Stimulated activated CD4-positive, alpha-beta T cell treated with anti-CD3 and anti-CD28 coated beads, Interleukin-1b, Interleukin-23, amount 100 ng/mL, for 4 hours (primary cell): Measurements from ENCODE around the gene BBOX1.
"Not testable (repeated sequence)": the region's sequence is repeated elsewhere in the genome, so short reads cannot be mapped to it uniquely, and the experiment has no call there.

Experiments
- DNase-seq, 2 donors: peaks; one replicate each; pipeline ENCODE4 v3.0.0-alpha.2; 2020; ENCODE audit warnings: low read depth in 2 of 2

The BBOX1 gene

DNA sequence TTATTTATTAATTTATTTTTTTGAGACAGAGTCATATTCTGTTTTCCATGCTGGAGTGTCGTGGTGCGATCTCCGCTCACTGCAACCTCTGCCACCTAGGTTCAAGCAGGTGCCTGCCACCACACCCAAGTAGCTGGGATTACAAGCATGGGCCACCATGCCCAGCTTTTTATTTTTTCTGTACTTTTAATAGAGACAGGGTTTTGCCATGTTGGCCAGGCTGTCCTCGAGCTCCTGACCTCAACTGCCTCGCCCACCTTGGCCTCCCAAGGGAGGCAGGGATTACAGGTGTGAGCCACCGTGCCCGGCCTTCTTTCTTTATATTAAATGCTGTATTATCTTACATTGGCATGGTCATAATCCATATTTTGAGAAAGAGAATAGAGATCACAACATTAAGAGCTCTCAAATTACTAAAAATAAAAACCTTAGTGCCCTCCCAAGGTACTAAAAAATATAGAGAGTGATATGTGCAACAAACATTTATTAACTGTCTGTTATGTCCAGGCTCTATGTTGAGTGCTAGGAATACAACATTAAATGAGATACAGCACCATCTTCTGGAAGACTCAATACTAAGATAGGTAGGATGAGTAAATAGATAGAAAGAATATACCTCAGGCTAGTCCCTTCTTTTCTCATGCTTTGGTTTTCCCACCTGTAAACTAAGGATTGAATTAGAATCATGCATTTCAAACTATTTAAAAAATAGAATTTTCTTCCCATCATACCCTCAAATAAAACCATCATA lies 84.1 kb downstream of the BBOX1 start:
- DNase-seq = no peak

DNA sequence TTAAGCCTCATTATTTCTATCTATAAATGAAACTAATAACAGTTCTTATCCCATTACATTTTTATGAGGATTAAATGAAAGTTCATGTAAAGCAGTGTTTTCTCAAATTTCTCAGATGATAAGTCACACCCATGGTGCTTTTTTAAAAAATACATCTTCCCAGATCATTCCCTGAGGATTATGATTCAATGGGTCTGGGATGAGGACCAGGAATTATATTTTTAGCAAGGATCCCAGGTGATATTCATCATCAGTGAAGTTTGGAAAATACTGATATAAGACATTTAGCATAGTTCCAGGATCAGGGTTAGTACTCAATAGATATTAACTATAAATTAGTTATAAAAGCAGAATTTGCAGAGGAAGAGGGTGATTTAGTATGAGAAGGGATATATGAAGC lies 89.1 kb downstream of the BBOX1 start:
- no peak for DNase-seq

DNA sequence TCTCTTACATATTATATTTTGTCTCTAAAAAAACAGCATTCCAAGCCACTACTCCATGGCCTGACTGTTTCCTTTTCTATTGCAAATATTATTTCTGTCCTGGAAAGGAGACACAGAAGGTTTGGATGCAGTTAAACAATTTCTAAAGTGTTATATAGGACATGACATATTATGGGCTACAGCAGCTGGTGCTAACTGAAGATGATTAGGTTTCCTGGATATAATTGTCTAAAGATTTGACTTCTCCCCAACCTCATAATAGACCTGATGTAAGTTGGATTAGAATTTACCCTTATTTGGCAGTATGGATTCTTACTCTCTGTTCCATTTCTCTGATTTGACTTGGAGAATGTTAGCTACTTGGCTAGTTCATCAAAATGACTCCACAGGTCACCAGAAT lies 90.2 kb downstream of the BBOX1 start:
- no peak for DNase-seq

DNA sequence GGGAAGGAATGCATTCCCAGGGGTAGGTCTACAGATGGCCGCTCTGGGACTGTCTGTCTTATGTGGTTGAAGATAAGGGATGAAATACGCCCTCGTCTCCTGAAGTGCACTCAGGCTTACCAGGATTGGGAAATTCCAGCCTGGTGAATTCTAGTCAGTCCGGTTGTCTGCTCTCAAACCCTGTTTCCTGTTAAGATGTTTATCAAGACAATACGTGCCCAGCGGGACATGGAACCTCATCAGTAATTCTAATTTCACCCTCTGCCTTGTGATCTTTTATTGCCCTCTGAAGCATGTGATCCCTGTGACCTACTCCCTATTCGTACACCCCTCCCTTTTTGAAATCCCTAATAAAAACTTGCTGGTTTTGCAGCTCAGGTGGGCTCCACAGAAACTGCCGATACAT lies 95.3 kb downstream of the BBOX1 start:
- DNase-seq = not testable (repeated sequence)

DNA sequence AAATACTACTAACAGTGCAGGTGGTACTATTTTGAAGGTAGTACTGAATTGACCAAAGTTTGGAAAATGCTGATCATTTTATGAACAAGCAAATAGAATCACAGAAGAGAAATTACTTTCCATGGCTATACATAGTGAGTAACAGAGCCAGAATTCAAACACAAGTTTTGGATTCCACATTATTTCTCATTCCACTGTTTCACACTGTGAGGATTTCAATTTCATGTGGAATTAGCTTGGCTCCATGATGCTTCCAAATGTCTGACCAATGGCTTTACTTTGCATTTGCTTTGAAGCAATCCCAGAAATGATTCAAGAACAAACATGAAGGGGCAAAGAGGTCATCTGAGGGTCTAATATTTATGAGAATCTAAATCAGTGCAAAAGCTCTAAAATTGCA lies 98.1 kb downstream of the BBOX1 start:
- no peak for DNase-seq

DNA sequence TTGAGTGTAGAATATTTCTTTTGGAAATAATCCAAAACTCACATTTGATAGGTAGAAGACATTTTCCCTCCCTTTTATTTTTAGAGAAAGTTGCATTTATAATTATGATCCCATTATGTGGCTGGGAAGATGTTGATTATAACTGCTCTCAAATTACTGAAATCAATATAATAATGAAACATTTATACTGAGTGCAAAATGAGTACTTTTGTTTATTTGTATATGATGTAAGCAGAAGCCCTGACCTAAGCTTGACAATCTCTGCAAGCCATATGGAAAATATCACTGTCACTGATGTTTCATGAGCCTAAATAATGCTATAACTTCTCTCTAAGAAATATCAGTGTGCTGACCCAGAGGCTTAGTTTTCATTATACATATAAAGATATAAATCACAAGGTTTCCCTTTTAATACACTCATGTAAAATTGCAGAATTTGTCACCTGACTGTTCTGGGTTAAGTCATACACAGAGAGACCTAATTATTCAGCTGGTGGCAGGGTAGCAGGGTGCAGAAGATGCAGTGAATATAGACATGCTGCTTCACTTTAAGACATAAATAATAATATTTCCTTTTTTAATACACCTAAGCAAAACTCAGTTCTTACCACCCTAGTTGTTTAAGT lies 99.2 kb downstream of the BBOX1 start:
- no peak for DNase-seq

DNA sequence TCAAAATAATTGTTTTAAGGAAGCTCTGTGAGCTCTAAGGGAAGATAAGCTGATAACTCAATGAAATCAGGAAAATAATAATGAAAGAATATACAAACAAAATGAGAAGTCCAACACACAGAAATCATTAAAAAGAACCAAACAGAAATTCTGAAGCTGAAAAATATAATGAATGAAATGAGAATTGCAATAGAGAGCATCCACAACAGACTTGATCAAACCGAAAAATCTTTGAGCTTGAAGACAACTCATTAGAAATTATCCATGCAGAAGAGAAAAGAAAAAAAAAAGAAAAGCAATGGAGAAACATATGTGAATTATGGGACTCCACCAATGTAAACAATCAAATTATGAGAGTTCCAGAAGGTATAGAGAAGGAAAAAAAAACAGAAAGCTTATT lies 101.0 kb downstream of the BBOX1 start:
- no peak for DNase-seq

DNA sequence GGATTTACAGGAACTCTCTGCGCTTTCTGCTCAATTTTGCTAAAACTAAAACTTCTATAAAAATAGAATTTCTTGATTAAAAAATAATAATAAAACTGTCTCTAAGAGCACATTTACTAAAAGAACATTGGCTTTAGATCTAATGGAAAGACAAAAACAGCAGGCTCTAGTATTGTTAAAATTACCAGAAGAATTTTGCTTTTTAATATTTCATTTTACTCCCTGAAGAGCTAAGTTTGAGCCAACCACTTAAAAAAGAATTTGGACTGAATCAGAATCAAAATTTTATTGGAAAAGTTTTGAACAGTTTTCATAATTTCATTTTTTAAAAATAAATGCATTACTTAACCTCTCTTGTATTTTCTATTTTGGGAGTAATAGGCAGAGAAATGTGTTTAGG lies 107.3 kb downstream of the BBOX1 start:
- no peak for DNase-seq

DNA sequence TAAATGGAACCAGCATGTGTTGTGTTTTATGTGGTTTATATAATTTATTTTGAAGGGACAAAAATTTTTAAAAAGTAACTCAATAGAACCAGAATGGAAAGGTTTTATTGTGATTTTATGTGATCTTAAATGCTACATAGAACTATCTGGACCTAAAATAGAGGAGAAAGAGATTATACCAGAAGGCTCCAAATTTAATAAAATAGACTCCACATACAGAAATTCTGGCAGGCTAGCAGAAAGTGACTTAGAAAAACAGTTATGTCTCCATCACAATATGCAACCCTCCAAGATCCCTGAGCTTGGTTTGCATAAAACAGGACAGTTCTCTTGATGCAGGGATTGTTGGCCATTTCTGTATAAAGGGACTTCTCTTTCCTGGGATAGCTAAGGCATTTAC lies 107.9 kb downstream of the BBOX1 start:
- DNase-seq = no peak

DNA sequence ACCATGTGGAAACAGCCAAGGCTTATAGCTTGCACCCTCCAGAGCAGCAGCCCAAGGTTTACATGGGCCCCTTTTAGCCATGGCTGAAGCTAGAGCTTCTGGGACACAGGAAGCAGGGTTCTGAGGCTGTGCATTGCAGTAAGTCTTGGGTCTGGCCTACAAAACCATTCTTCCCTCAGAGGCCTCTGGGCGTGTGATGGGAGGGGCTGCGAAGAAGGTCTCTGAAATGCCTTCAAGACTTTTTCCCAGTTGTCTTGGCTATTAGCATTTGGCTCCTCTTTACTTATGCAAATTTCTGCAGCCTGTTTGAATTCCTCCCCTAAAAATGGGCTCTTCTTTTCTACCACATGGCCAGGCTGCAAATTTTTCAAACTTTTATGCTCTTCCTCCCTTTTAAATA lies 109.5 kb downstream of the BBOX1 start:
- no peak for DNase-seq

DNA sequence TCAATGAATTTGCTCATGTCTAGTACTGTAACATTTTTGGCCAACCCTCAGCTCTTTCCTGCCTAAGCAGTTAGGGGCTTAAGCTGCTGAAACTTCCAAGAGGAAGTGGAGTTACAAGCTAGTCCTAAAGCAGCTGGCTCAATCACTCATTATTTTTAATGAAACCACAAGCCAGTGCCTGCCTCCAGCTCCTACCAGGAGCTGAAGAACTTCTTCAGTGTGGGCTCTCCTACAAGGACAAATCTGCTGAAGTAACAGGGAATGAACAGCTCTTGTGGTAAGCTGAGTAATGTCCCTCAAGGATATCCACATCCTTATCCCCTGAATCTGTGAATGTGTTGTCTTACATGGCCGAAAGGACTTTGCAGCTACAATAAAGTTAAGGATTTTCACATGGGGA lies 112.5 kb downstream of the BBOX1 start:
- DNase-seq = no peak

DNA sequence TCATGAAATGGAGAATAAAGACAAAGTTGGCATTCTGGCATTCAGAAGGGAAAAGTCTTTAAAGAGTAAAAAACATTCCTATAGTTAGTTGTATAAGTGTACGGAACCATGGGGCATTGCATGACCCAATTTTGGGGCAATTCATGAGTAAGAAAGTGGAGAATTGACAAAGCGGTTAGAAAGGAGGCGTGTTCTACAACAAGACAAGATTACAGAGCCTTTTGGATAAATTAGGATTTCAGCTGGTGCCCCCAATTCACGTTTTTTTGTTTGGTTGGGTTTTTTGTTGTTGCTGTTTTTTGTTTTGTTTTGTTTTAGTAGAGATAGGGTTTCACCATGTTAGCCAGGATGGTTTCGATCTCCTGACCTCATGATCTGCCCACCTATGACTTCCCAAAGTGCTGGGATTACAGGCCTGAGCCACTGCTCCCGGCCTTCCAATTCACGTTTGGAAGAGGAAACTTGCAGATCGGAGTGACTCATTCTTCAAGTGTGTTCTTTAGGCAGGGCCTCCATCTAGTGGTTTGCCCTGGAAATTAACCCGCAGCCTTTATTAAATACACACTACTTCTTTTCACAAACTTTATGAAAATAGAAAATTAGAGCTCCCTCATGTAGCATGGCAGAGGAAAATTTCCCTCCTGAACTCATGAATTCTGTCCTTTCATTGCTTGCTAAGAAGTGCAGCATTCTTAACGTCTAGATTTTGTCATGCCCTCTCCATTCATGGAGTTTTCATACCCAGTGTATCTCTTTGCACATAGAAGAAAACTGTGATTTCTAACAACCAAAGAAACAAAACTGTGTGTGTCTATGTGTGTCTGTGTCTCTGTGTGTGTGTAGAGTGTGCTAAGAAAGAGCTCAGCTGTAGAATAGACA lies 118.1 kb downstream of the BBOX1 start:
- DNase-seq = no peak

DNA sequence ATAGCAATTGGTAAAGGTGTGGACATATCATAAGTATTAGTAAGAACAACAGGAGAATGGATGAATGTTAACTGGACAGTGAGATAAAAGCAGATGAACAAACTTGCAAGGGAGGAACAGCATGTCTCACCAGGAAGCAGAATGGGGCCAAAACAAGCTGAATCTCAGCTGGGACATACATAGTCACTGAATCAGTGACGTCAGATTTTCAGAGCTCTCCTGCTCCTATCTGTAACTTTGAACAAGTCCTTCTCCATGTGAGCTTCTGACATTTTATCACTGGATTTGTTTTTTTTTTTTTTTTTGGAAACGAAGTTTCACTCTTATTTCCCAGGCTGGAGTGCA lies 118.7 kb downstream of the BBOX1 start:
- no peak for DNase-seq

DNA sequence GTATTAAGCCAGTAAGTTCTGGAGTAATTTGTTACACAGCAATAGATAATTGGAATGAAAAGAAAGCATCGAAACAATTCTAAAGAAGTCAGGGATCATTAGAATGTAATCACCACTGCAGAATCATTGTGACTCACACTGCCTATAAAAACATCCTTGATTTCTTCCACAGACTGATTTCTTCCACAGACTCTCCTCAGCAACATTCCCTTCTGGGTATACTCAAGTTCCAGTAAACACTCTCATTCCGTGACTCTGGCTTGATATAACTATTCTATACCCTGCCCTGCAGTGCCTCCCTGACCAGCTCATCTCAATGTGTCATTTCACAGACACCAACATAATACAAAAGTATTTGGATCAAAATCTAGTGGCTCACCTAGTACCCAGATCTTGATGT lies 120.5 kb downstream of the BBOX1 start:
- DNase-seq = no peak

DNA sequence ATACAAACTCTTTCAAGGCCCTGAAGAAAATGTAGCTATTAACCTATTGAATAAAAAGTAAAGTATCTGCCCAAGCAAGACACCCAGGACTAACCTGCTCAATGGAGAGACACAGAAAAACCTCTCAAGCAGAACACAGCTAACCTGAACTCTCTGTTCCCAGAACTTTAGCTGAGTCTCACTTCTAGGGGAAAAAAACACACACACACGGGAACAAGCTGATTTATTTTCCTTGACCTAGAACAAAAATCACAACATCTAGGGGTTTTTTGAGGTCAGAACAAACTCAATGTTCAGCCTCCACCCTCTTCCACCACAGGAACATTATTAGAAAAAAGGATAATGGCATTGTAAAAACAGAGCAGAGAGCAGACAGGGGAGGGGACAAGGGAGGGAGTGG lies 121.6 kb downstream of the BBOX1 start:
- DNase-seq = no peak

DNA sequence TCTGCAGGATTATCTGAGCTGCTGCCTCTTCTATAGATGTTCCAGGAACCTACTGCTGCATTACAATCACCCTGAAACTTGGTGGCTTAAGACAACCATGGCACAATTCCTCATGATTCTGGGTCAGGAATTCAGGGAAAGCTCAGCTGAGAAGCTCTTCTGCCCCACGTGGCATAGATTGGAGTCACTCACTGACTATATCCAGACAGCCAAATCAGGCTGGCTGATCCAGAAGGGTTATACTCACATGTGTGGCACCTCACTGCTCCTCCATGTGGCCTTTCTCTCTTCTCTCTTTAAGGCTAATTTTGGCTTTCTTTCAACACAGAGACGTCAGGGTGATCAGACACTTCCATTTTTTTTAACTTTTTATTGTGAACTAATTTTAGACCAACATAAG lies 125.5 kb downstream of the BBOX1 start:
- DNase-seq = no peak

DNA sequence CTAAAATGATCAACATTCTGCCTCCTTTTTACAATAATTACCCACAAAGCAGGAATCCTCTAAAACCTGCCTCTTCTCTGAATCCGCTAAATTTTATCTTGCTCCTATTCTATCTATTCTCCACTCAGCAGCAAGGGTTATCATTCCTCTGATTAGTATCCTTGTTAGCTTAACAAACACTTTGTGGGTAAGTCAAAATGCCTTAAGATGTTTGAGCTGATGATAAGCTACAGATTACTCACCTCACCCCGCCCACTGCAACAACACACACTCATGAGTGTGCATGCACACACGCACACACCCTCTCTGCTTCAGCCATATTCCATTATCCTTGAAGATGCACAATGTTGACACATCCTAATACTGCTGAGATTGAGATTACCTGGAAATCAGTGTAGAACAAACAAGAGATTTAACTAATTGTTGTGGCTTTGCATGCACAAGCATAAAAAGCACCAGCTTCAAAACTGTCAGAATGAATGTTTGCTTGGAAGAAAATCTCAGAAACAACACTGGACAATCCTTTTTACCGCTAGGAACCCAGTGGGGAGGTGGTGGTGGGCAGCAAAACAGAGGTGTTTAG lies 130.9 kb downstream of the BBOX1 start:
- no peak for DNase-seq

DNA sequence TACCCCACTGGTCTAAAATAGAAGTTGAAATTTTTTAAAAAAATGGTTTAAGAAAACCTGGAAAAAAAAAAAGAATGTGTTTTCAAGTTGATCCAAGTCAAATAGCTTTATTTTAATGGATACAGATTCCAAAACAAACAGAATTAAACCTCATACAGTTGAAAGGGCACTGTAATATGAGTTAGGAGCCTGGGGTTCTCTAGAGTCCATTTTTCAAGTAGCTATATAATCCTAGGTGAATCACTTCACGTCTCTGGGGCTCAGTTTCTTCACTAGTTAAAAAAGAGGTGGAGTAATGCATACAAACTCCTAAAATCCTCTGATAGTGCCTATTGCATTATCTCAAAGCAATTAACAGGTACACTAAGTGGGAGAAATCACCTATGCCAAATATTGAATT lies 132.9 kb downstream of the BBOX1 start:
- no peak for DNase-seq

DNA sequence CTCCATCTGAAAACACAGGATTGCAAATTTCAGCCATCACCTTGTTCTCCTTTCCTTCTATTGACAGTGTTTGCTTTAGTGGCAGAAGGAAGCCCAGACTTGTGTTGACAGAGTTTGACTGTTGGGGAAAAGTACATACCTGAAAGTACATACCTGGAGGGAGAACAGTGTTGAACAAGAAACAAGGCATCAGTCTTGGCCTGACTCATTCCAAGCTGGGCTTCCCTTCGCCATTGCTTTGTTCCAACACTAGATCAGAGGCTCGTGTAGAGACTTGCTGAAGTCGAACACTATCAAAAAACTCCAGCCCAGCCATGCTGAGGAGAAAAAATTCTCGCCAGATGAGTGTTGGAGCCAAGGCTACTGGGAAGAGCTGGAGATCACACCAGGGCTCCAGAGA lies 133.4 kb downstream of the BBOX1 start:
- DNase-seq = no peak

DNA sequence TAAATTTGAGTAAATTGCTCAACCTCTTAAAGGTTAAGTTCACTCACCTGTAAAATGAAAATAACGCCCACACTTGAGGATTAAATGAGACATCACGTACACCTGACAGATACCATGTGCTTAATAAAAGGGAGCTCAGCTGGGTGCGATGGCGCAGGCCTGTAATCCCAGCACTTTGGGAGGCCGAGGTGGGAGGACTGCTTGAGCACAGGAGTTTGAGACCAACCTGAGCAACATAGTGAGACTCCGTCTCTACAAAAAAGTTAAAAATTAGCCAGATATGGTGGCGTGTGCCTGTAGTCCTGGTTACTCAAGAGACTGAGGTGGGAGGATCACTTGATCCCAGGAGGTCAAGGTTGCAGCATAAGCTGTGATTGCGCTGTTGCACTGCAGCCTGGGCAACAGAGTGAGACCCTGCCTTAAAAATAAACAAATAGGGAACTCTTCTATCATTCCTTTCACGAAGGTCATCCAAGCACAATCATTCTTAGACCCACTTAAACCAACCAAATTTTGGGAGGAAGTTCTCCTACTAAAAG lies 134.1 kb downstream of the BBOX1 start:
- no peak for DNase-seq

DNA sequence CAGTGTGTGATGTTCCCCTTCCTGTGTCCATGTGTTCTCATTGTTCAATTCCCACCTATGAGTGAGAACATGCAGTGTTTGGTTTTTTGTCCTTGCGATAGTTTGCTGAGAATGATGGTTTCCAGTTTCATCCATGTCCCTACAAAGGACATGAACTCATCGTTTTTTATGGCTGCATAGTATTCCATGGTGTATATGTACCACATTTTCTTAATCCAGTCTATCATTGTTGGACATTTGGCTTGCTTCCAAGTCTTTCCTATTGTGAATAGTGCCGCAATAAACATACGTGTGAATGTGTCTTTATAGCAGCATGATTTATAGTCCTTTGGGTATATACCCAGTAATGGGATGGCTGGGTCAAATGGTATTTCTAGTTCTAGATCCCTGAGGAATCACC lies 134.9 kb downstream of the BBOX1 start:
- DNase-seq = not testable (repeated sequence)
